Spleen (tissue), 11 donors: ENCODE measurements around the gene DRAP1. TPM values are rescaled to one million over a fixed set of nuclear protein-coding genes. Genes with fewer than 3 reads are reported as not detected.

Experiments used
- DNase-seq: peaks from one replicate; pipeline ENCODE4 v3.0.0-alpha.2; 2020
- H3K27ac ChIP-seq, 8 donors: fragments of 200-600 bp; sonication (generic) in 7 of 8; 1 replicate in 4 of 8; 2 replicates in 4 of 8; pipeline versions ENCODE4 v1.5.0 to v1.8.0; 2016 to 2021; ENCODE audit warnings: inconsistent platforms in 4 of 8, mild to moderate bottlenecking in 4 of 8, moderate library complexity in 1 of 8
- H3K27me3 ChIP-seq, 7 donors: fragments of 200-600 bp; sonication (generic) in 6 of 7; replicated peaks in 1 of 7; 1 replicate in 4 of 7; 2 replicates in 3 of 7; pipeline versions ENCODE4 v1.5.0 to v1.8.0; 2016 to 2021; ENCODE audit warnings: inconsistent platforms in 3 of 7, mild to moderate bottlenecking in 1 of 7
- H3K36me3 ChIP-seq, 6 donors: fragments of 200-600 bp; sonication (generic) in 5 of 6; 1 replicate in 4 of 6; 2 replicates in 2 of 6; pipeline versions ENCODE4 v1.5.0 to v1.8.0; 2016 to 2021; ENCODE audit warnings: inconsistent platforms in 2 of 6
- H3K4me1 ChIP-seq, 6 donors: fragments of 200-600 bp; sonication (generic) in 5 of 6; 1 replicate in 3 of 6; 2 replicates in 3 of 6; pipeline versions ENCODE4 v1.5.0 to v1.8.0; 2016 to 2021; ENCODE audit warnings: inconsistent platforms in 3 of 6
- H3K4me3 ChIP-seq, 8 donors: fragments of 200-600 bp; sonication (generic) in 7 of 8; 1 replicate in 4 of 8; 2 replicates in 4 of 8; pipeline versions ENCODE4 v1.5.0 to v1.8.0; 2016 to 2021; ENCODE audit warnings: inconsistent platforms in 4 of 8, mild to moderate bottlenecking in 4 of 8, moderate library complexity in 2 of 8
- H3K9me3 ChIP-seq, 8 donors: fragments of 200-600 bp; sonication (generic) in 7 of 8; 1 replicate in 4 of 8; 2 replicates in 4 of 8; pipeline versions ENCODE4 v1.5.0 to v1.8.0; 2016 to 2021; ENCODE audit warnings: inconsistent platforms in 4 of 8
- CTCF ChIP-seq, 11 experiments: fragments of 200-600 bp in 7 of 11; fragments of 450-650 bp in 4 of 11; sonication (generic) in 4 of 11; IDR thresholded peaks in 8 of 11; conservative IDR thresholded peaks in 3 of 11; 1 replicate in 7 of 11; 2 replicates in 4 of 11; pipeline versions ENCODE4 v1.4.0 to v1.8.0; 2016 to 2021; ENCODE audit warnings: antibody characterized with exemption in 11 of 11, inconsistent platforms in 4 of 11, mild to moderate bottlenecking in 1 of 11
- POLR2A ChIP-seq, 3 donors: fragments of 450-650 bp; IDR thresholded peaks; one replicate each; pipeline ENCODE4 v1.5.1; 2017; ENCODE audit warnings: antibody characterized with exemption in 3 of 3, mild to moderate bottlenecking in 1 of 3
- POLR2AphosphoS5 ChIP-seq, 3 donors: sonication (generic); formaldehyde crosslinking; IDR thresholded peaks; one replicate each; pipeline ENCODE4 v1.5.1; 2017; ENCODE audit warnings: antibody characterized with exemption in 3 of 3
- WGBS, 5 donors: extraction: QIAGEN DNeasy Blood & Tissue Kit in 3 of 5; methylation state at CpG; one replicate each; pipeline versions ENCODE4 v1.1.5 to v1.1.7; 2013 to 2018; 5-methylcytosine and 5-hydroxymethylcytosine counted together
- intact Hi-C: fragments of 100-400 bp; cut with DNase I; formaldehyde crosslinking; loops from one replicate; pipeline ENCODE4 v1.15.0; 2023; ENCODE audit warnings: low total_unique reads
- polyA plus RNA-seq, 3 donors: library from polyadenylated mRNA; stranded (reverse); fragments of 200-250 nt; gene quantifications; one replicate each; pipeline ENCODE4 v1.2.1, GENCODE V29; 2013
- total RNA-seq, 7 donors: library from RNA; depleted of rRNA in 3 of 7; stranded (reverse); fragments of >200 nt in 3 of 7; fragmentation: NEBNext Ultra II Directional in 4 of 7; extraction: Animal tissue kit (Norgen Biotek cat#: 25700) in 4 of 7; gene quantifications; one replicate each; pipeline versions ENCODE4 v1.1.0 to v1.2.1, GENCODE V29; 2016 to 2021
- donor health status: healthy with polysubstance abuse.
- donor health status: DM: no; HTN: no; CAD: no; lungs with moderate emphysema.
- donor health status: DM: no; HTN: no; CAD: no.
- donor health status: Bipolar disorder and iron deficiency.
- donor health status: healthy.
- donor health status: DM: no; HTN: no; CAD: no.
- donor health status: DM: yes; HTN: yes; CAD: no.

The DRAP1 gene
- total and polyA plus RNA-seq, 10 donors = 58.3 to 123 (median 71.5) TPM

- peaks cover 0 to 17% (median 7%) of the 10 kb centered on the region in 6 donors for H3K4me1 ChIP-seq
- no peaks in the 10 kb centered on the region for H3K36me3 ChIP-seq
- H3K27me3 ChIP-seq = peaks cover 0 to 9% (median 0%) of the 10 kb centered on the region in 7 donors
- H3K27ac ChIP-seq = peak overlapping the region in 5 of 8 donors; percentile 13 to 80 (median 69)
- H3K9me3 ChIP-seq = no peaks in the 10 kb centered on the region
- no peak overlapping the region for H3K4me3 ChIP-seq
- intact Hi-C loops = no loop called here
- DNase-seq = no peak
- 73 to 84% (median 78%) methylated on average over 9 of the region's 9 CpGs for WGBS, 5 donors
- TF ChIP-seq POLR2A (IDR thresholded peaks at IDR 0.05) = no peak
- no peak for TF ChIP-seq CTCF (IDR thresholded peaks at IDR 0.05 in 8 of 11, conservative IDR thresholded peaks at IDR 0.05 in 3 of 11)
- TF ChIP-seq POLR2AphosphoS5 (IDR thresholded peaks at IDR 0.05) = no peak
Observed at GRCh38 chr11:65941720-65942310, 22.6 kb downstream of the DRAP1 start.

- Histone ChIP-seq H3K9me3 (no peaks in the 10 kb centered on the region), H3K4me3 (no peak overlapping the region), H3K27ac (no peak overlapping the region), H3K36me3 (no peaks in the 10 kb centered on the region), H3K27me3 (peaks cover 0 to 4% (median 0%) of the 10 kb centered on the region in 7 donors), H3K4me1 (peaks cover 0 to 17% (median 7%) of the 10 kb centered on the region in 6 donors)
- intact Hi-C loops = no loop called here
- no peak for TF ChIP-seq CTCF (IDR thresholded peaks at IDR 0.05 in 8 of 11, conservative IDR thresholded peaks at IDR 0.05 in 3 of 11)
- TF ChIP-seq POLR2A (IDR thresholded peaks at IDR 0.05) = no peak
- no peak for TF ChIP-seq POLR2AphosphoS5 (IDR thresholded peaks at IDR 0.05)
- WGBS, 5 donors = 86 to 94% (median 91%) methylated on average over 7 of the region's 7 CpGs
- DNase-seq = no peak
Observed at GRCh38 chr11:65942531-65942930, 23.3 kb downstream of the DRAP1 start.

GRCh38 chr11:65944191-65944590 lies 25.0 kb downstream of the DRAP1 start:
- 85 to 97% (median 93%) methylated on average over 8 of the region's 8 CpGs for WGBS, 5 donors

More at GRCh38 chr11:65944191-65944590, 25.0 kb downstream of the DRAP1 start:
- Histone ChIP-seq H3K4me3 (no peak overlapping the region), H3K36me3 (no peaks in the 10 kb centered on the region), H3K27me3 (peaks cover 0 to 3% (median 0%) of the 10 kb centered on the region in 7 donors), H3K4me1 (peaks cover 0 to 17% (median 7%) of the 10 kb centered on the region in 6 donors), H3K27ac (no peak overlapping the region), H3K9me3 (no peaks in the 10 kb centered on the region)
- intact Hi-C loops = no loop called here
- no peak for TF ChIP-seq CTCF (IDR thresholded peaks at IDR 0.05 in 8 of 11, conservative IDR thresholded peaks at IDR 0.05 in 3 of 11)
- TF ChIP-seq POLR2AphosphoS5 (IDR thresholded peaks at IDR 0.05) = no peak
- no peak for TF ChIP-seq POLR2A (IDR thresholded peaks at IDR 0.05)
- no peak for DNase-seq
